H1 (cell line): ENCODE results near the gene ACTN2. TPM values are rescaled to one million over a fixed set of nuclear protein-coding genes. Genes with fewer than 3 reads are reported as not detected.

ENCODE experiments used
- CTCF ChIA-PET: fragments of 300-600 bp; sonication (Branson Sonifier 250); formaldehyde crosslinking; loops from one replicate; lab custom pipeline; 2021; ENCODE audit not compliant: partially characterized antibody; lab: Charles Lee
- POLR2A ChIA-PET: fragments of 300-600 bp; sonication (Branson Sonifier 250); formaldehyde crosslinking; loops from one replicate; lab custom pipeline; 2021; ENCODE audit warnings: inconsistent platforms; ENCODE audit not compliant: partially characterized antibody; lab: Charles Lee
- DNase-seq, 2 experiments: peaks; one replicate each; pipeline versions ENCODE4 v3.0.0 to v3.0.0-alpha.2; 2010 to 2022; ENCODE audit warnings: low spot score in 2 of 2, low read depth in 1 of 2, mixed read lengths in 1 of 2
- FAIRE-seq: peaks from 2 replicates; lab custom pipeline; 2011; peaks lifted over from hg19 to GRCh38; lab: Jason Lieb, UNC
- H2AFZ ChIP-seq: 2 replicates; pipeline ENCODE4 v1.8.1; 2012; ENCODE audit warnings: low read length, inconsistent platforms
- H2AK5ac ChIP-seq: 2 replicates; pipeline ENCODE4 v1.6.1; 2013; ENCODE audit warnings: low read depth, low read length
- H2BK120ac ChIP-seq: replicated peaks from 2 replicates; pipeline ENCODE3; 2013; ENCODE audit warnings: low read depth, low read length, inconsistent platforms
- H2BK12ac ChIP-seq: 2 replicates; pipeline ENCODE4 v1.6.1; 2013; ENCODE audit warnings: low read depth, low read length
- H2BK15ac ChIP-seq: 2 replicates; pipeline ENCODE4 v1.6.1; 2013; ENCODE audit warnings: low read length
- H2BK20ac ChIP-seq: 2 replicates; pipeline ENCODE4 v1.6.1; 2013; ENCODE audit warnings: low read length
- H2BK5ac ChIP-seq: 2 replicates; pipeline ENCODE4 v1.6.1; 2013; ENCODE audit warnings: low read depth, low read length
- H3K14ac ChIP-seq: 2 replicates; pipeline ENCODE4 v1.6.1; 2013; ENCODE audit warnings: inconsistent platforms; ENCODE audit not compliant: insufficient read length
- H3K18ac ChIP-seq: 2 replicates; pipeline ENCODE4 v1.6.1; 2013; ENCODE audit warnings: low read length; ENCODE audit errors: extremely low read depth
- H3K23ac ChIP-seq: 2 replicates; pipeline ENCODE4 v1.6.1; 2013; ENCODE audit warnings: inconsistent platforms; ENCODE audit not compliant: insufficient read length
- H3K23me2 ChIP-seq: 2 replicates; pipeline ENCODE4 v1.6.1; 2013; ENCODE audit warnings: low read depth, low read length
- H3K27ac ChIP-seq: 2 replicates; pipeline ENCODE4 v1.6.1; 2011; ENCODE audit warnings: low read depth, low read length, inconsistent platforms
- H3K27me3 ChIP-seq, 4 experiments: replicated peaks in 1 of 4; 1 replicate in 1 of 4; 2 replicates in 3 of 4; pipeline versions ENCODE4 v1.6.1 to v1.8.1; 2011 to 2013; ENCODE audit warnings: low read length in 3 of 4, mild to moderate bottlenecking in 3 of 4, inconsistent platforms in 2 of 4, mixed read lengths in 2 of 4, moderate library complexity in 1 of 4; ENCODE audit not compliant: control insufficient read depth in 3 of 4, insufficient read depth in 3 of 4; ENCODE audit errors: extremely low read depth in 1 of 4
- H3K36me3 ChIP-seq, 4 experiments: 2 replicates each; pipeline versions ENCODE4 v1.6.1 to v1.8.1; 2011 to 2013; ENCODE audit warnings: mild to moderate bottlenecking in 4 of 4, low read length in 3 of 4, moderate library complexity in 2 of 4, control low read depth in 1 of 4, inconsistent platforms in 1 of 4; ENCODE audit not compliant: insufficient read depth in 4 of 4, control insufficient read depth in 2 of 4
- H3K4ac ChIP-seq: replicated peaks from 2 replicates; pipeline ENCODE3; 2013; ENCODE audit warnings: low read length, low read depth, mixed read lengths, inconsistent platforms; ENCODE audit not compliant: insufficient read length
- H3K4me1 ChIP-seq, 4 experiments: replicated peaks in 1 of 4; 1 replicate in 1 of 4; 2 replicates in 3 of 4; pipeline versions ENCODE4 v1.6.1 to v1.8.1; 2011 to 2013; ENCODE audit warnings: low read length in 3 of 4, inconsistent platforms in 2 of 4, mixed read lengths in 1 of 4; ENCODE audit not compliant: insufficient read depth in 4 of 4, control insufficient read depth in 3 of 4
- H3K4me2 ChIP-seq, 2 experiments: 2 replicates each; pipeline versions ENCODE4 v1.6.1 to v1.8.1; 2011 to 2013; ENCODE audit warnings: low read depth in 2 of 2, low read length in 2 of 2, control low read depth in 1 of 2, inconsistent platforms in 1 of 2, mild to moderate bottlenecking in 1 of 2; ENCODE audit not compliant: insufficient read depth in 1 of 2
- H3K4me3 ChIP-seq, 4 experiments: fragments of 200-600, 300-600 bp in 1 of 4; sonication (generic), shearing (Covaris generic), sonication (Bioruptor Twin) in 1 of 4; 2 replicates each; pipeline versions ENCODE4 v1.5.1 to v1.8.1; 2011 to 2016; ENCODE audit warnings: low read length in 4 of 4, low read depth in 3 of 4, control low read depth in 2 of 4, inconsistent platforms in 2 of 4, mild to moderate bottlenecking in 2 of 4, mixed read lengths in 1 of 4, moderate library complexity in 1 of 4; ENCODE audit not compliant: insufficient read depth in 2 of 4; ENCODE audit errors: extremely low read depth in 1 of 4
- H3K56ac ChIP-seq: replicated peaks from 2 replicates; pipeline ENCODE3; 2013; ENCODE audit warnings: low read depth, mild to moderate bottlenecking, mixed read lengths, low read length, inconsistent platforms; ENCODE audit not compliant: insufficient read length
- H3K79me1 ChIP-seq: 2 replicates; pipeline ENCODE4 v1.6.1; 2013; ENCODE audit warnings: low read depth, low read length, control low read depth
- H3K79me2 ChIP-seq, 2 experiments: 2 replicates each; pipeline versions ENCODE4 v1.6.1 to v1.8.1; 2012 to 2013; ENCODE audit warnings: low read length in 2 of 2, mild to moderate bottlenecking in 2 of 2, inconsistent platforms in 1 of 2; ENCODE audit not compliant: insufficient read depth in 2 of 2, control insufficient read depth in 1 of 2
- H3K9ac ChIP-seq, 4 experiments: replicated peaks in 1 of 4; 1 replicate in 1 of 4; 2 replicates in 3 of 4; pipeline versions ENCODE4 v1.6.1 to v1.8.1; 2011 to 2013; ENCODE audit warnings: low read depth in 3 of 4, low read length in 3 of 4, control low read depth in 2 of 4, mild to moderate bottlenecking in 2 of 4, moderate library complexity in 2 of 4, inconsistent platforms in 1 of 4; ENCODE audit errors: extremely low read depth in 1 of 4
- H3K9me3 ChIP-seq, 2 experiments: 2 replicates each; pipeline versions ENCODE4 v1.6.1 to v1.8.1; 2012 to 2013; ENCODE audit warnings: mild to moderate bottlenecking in 2 of 2, moderate library complexity in 2 of 2, control low read depth in 1 of 2, inconsistent platforms in 1 of 2, low read depth in 1 of 2, low read length in 1 of 2, mixed read lengths in 1 of 2; ENCODE audit not compliant: insufficient read depth in 2 of 2
- H4K20me1 ChIP-seq, 2 experiments: replicated peaks in 1 of 2; 2 replicates each; pipeline versions ENCODE3 to v1.8.1; 2011 to 2013; ENCODE audit warnings: inconsistent platforms in 2 of 2, low read length in 2 of 2, mild to moderate bottlenecking in 1 of 2; ENCODE audit not compliant: insufficient read depth in 2 of 2, control insufficient read depth in 1 of 2
- H4K5ac ChIP-seq: 2 replicates; pipeline ENCODE4 v1.6.1; 2013; ENCODE audit warnings: low read length, low read depth, mixed read lengths, inconsistent platforms; ENCODE audit not compliant: insufficient read length
- H4K8ac ChIP-seq: 2 replicates; pipeline ENCODE4 v1.8.0; 2013; ENCODE audit warnings: mild to moderate bottlenecking, moderate library complexity, low read length, inconsistent platforms; ENCODE audit not compliant: insufficient read depth; ENCODE audit errors: extremely low read depth
- H4K91ac ChIP-seq: replicated peaks from 2 replicates; pipeline ENCODE3; 2013; ENCODE audit warnings: low read length, mixed read lengths, inconsistent platforms; ENCODE audit not compliant: insufficient read length
- CBX5 ChIP-seq: fragments of 300-800, 300-1000 bp; sonication (generic); IDR thresholded peaks from 2 replicates; pipeline ENCODE4 v1.7.1; 2016; ENCODE audit warnings: antibody characterized with exemption, low read length, low read depth
- CEBPB ChIP-seq: IDR thresholded peaks from 2 replicates; pipeline ENCODE4 v1.6.1; 2012; ENCODE audit warnings: low read depth, low read length
- CREB1 ChIP-seq: IDR thresholded peaks from 2 replicates; pipeline ENCODE4 v1.6.1; 2012; ENCODE audit warnings: inconsistent platforms
- HDAC6 ChIP-seq: IDR thresholded peaks from one replicate; pipeline ENCODE4 v1.7.1; 2012; ENCODE audit warnings: low read depth, mild to moderate bottlenecking, inconsistent platforms, low read length, moderate library complexity
- NRF1 ChIP-seq: IDR thresholded peaks from 2 replicates; pipeline ENCODE4 v1.6.1; 2011; ENCODE audit warnings: mild to moderate bottlenecking, low read depth, low read length, improper control_type of control experiment
- SIX5 ChIP-seq: IDR thresholded peaks from 2 replicates; pipeline ENCODE4 v1.6.1; 2011; ENCODE audit warnings: mild to moderate bottlenecking, low read depth, low read length
- SRF ChIP-seq: IDR thresholded peaks from 2 replicates; pipeline ENCODE4 v1.6.1; 2011; ENCODE audit warnings: mild to moderate bottlenecking, low read depth, low read length, moderate library complexity
- WGBS, 2 experiments: shearing (Covaris generic) in 1 of 2; methylation state at CpG; one replicate each; pipeline versions ENCODE4 v1.1.6 to v1.1.7; 2013 to 2015; ENCODE audit warnings: low lambda C conversion rate in 2 of 2, mixed read lengths in 2 of 2, inconsistent platforms in 1 of 2, low coverage in 1 of 2, missing lambda C conversion rate in 1 of 2; ENCODE audit not compliant: insufficient replicate concordance in 2 of 2, insufficient coverage in 1 of 2, insufficient read length in 1 of 2; ENCODE audit errors: extremely low coverage in 1 of 2, missing lambda C conversion rate in 1 of 2; 5-methylcytosine and 5-hydroxymethylcytosine counted together
- long read RNA-seq, 2 experiments: library from RNA in 1 of 2; library from capped mRNA in 1 of 2; stranded (forward); transcript quantifications; one replicate each; pipeline ENCODE4 v2.0.0, GENCODE V29; 2021; ENCODE audit warnings: inconsistent platforms in 1 of 2
- polyA minus RNA-seq, 3 experiments: library from RNA; depleted of rRNA, polyadenylated mRNA; stranded (reverse); fragments of >200 nt; gene quantifications; 1 replicate in 2 of 3; 2 replicates in 1 of 3; pipeline ENCODE4 v1.2.3, GENCODE V29; 2011
- polyA plus RNA-seq, 7 experiments: library from polyadenylated mRNA; depleted of rRNA in 3 of 7; stranded (reverse) in 5 of 7; unstranded in 2 of 7; fragments of >200 nt in 5 of 7; fragments of 200-250 nt in 2 of 7; gene quantifications; 1 replicate in 5 of 7; 2 replicates in 1 of 7; 4 replicates in 1 of 7; pipeline versions ENCODE4 v1.2.1 to v1.2.3, GENCODE V29; 2011 to 2013; ENCODE audit warnings: missing spikeins in 2 of 7, mixed read lengths in 2 of 7
- total RNA-seq: library from RNA; stranded (reverse); fragmentation: NEBNext Ultra II Directional; extraction: Animal tissue kit (Norgen Biotek cat#: 25700); gene quantifications from 2 replicates; pipeline ENCODE4 v1.2.1, GENCODE V29; 2021
- TF ChIP-seq, protein P1 (sequence below): IDR thresholded peaks from 2 replicates; pipeline ENCODE4 v1.6.1; 2011; ENCODE audit warnings: low read depth, mild to moderate bottlenecking, low read length; ENCODE audit not compliant: insufficient read depth

ACTN2 gene
- 3.4 and 4.1 TPM in 2 replicates for total RNA-seq
- 1.9 and 2.4 TPM in 2 replicates for polyA plus RNA-seq (2011; rRNA removed)
- polyA plus RNA-seq (2011; cell fraction: cytosol; rRNA removed): 2.3 TPM
- polyA plus RNA-seq (2011; cell fraction: nucleus; rRNA removed): 8.6 TPM
- 1.8 to 3.7 TPM (median 2.8 TPM) in 4 replicates for polyA plus RNA-seq (2012, experiment 1 of 2)
- polyA plus RNA-seq (2012, experiment 2 of 2): 0.26 TPM
- 1.6 TPM for polyA plus RNA-seq (2013, experiment 1 of 2)
- polyA plus RNA-seq (2013, experiment 2 of 2): 1.6 TPM
- 1.1 and 2.8 TPM in 2 replicates for polyA minus RNA-seq (2011; rRNA and poly(A)+ RNA removed)
- 1.2 TPM for polyA minus RNA-seq (2011; cell fraction: cytosol; rRNA and poly(A)+ RNA removed)
- polyA minus RNA-seq (2011; cell fraction: nucleus; rRNA and poly(A)+ RNA removed): 2.9 TPM
- long read RNA-seq, experiment 1, partial matches to known transcripts: 2 of 2 reads
- long read RNA-seq, experiment 1, other reads (novel, unspliced or antisense): 0 of 2 reads
- long read RNA-seq, experiment 2, partial matches to known transcripts: 0 of 1 reads
- long read RNA-seq, experiment 2, other reads (novel, unspliced or antisense): 0 of 1 reads

GRCh38 chr1:236685917-236686814, at the start of gene ACTN2:
Gene ACTN2 (plus strand): TSS chr1:236686499. CDS start chr1:236686674, 175 bp downstream.
- Histone ChIP-seq H4K5ac (no peak within 1 kb of the TSS), H3K4me2 (peak within 1 kb of the TSS; percentile 79 to 86), H3K23me2 (peaks cover 8% of the 10 kb centered on the region; the same call in 1 of the 2 replicates), H3K36me3 (no peaks in the 10 kb centered on the region), H2BK15ac (peak within 1 kb of the TSS; percentile 72; the same call in 1 of the 2 replicates), H3K4me1 (peaks cover 0 to 11% (median 3%) of the 10 kb centered on the region in 4 experiments; a peak in 5 of 7 replicates), H4K8ac (peak within 1 kb of the TSS; percentile 69), H3K14ac (no peak within 1 kb of the TSS), H3K27ac (no peak within 1 kb of the TSS), H3K79me1 (no peaks in the 10 kb centered on the region), H3K4me3 (peak within 1 kb of the TSS; percentile 39 to 72 (median 52)), H4K20me1 (peaks cover 0 to 1% of the 10 kb centered on the region in 2 experiments), H2BK120ac (no peak within 1 kb of the TSS), H3K56ac (no peak within 1 kb of the TSS), H3K9ac (peak within 1 kb of the TSS in 3 of 4 experiments; percentile 8 to 73 (median 65); a peak in 4 of 7 replicates), H4K91ac (no peak within 1 kb of the TSS), H2BK20ac (0 out of 2 replicates have a peak within 1 kb of the TSS, but pooled peaks have one; percentile 48), H2AK5ac (no peak within 1 kb of the TSS), H3K9me3 (no peaks in the 10 kb centered on the region), H3K23ac (no peak within 1 kb of the TSS), H2BK5ac (no peak within 1 kb of the TSS; the same call in 1 of the 2 replicates), H3K27me3 (peaks cover 4 to 26% (median 23%) of the 10 kb centered on the region in 4 experiments), H3K18ac (no peak within 1 kb of the TSS; the same call in none of the 2 replicates), H3K79me2 (no peaks in the 10 kb centered on the region), H2AFZ (peak within 1 kb of the TSS; percentile 93; the same call in 1 of the 2 replicates), H2BK12ac (peak within 1 kb of the TSS; percentile 60; the same call in 1 of the 2 replicates), H3K4ac (no peak within 1 kb of the TSS)
- ChIA-PET POLR2A (interaction anchor here (1.1 to 1.6 kb wide), 2 partner anchors 8 to 33 kb away, joined by 3 read pairs; no protein-coding TSS in a partner anchor), CTCF (interaction anchor here (1.0 kb wide), 1 partner anchor 48 kb away, joined by 3 read pairs; no protein-coding TSS in a partner anchor)
- FAIRE-seq (no peak), DNase-seq (peak in 1 of 2 experiments; percentile 76)
- 17% methylated on average over 36 of the region's 93 CpGs; no CpG with 5 or more reads in 1 of the 2 experiments for WGBS, 2 experiments
- TF ChIP-seq CBX5 (no peak), HDAC6 (no peak), SIX5 (no peak), SRF (no peak), CEBPB (no peak), NRF1 (no peak), CREB1 (no peak)
- TF ChIP-seq, protein P1, sequence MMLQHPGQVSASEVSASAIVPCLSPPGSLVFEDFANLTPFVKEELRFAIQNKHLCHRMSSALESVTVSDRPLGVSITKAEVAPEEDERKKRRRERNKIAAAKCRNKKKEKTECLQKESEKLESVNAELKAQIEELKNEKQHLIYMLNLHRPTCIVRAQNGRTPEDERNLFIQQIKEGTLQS: peak; percentile 41; the same call in 1 of the 2 replicates
